Measurements from ENCODE around the gene PGAM1.
"Not testable (repeated sequence)": the region's sequence is repeated elsewhere in the genome, so short reads cannot be mapped to it uniquely, and the experiment has no call there.

The PGAM1 gene

GRCh38 chr10:97459933-97460332 lies 33.9 kb downstream of the PGAM1 start:
- DNase-seq: no peak

- DNase-seq: no peak
Observed at GRCh38 chr10:97462309-97462708, 36.3 kb downstream of the PGAM1 start.

GRCh38 chr10:97463363-97464132 lies 37.6 kb downstream of the PGAM1 start:
- DNase-seq: no peak

GRCh38 chr10:97464226-97464625 lies 38.2 kb downstream of the PGAM1 start:
- DNase-seq: no peak

GRCh38 chr10:97465982-97466381 lies 40.0 kb downstream of the PGAM1 start:
- no peak for DNase-seq

- DNase-seq: no peak
Observed at GRCh38 chr10:97466755-97467154, 40.8 kb downstream of the PGAM1 start.

GRCh38 chr10:97468162-97468561 lies 42.2 kb downstream of the PGAM1 start:
- no peak for DNase-seq

GRCh38 chr10:97468781-97469180 lies 42.8 kb downstream of the PGAM1 start:
- DNase-seq: not testable (repeated sequence)

- no peak for DNase-seq
Observed at GRCh38 chr10:97474918-97475317, 48.9 kb downstream of the PGAM1 start.

GRCh38 chr10:97475936-97476594 lies 50.1 kb downstream of the PGAM1 start:
- no peak for DNase-seq

- DNase-seq: not testable (repeated sequence)
Observed at GRCh38 chr10:97479410-97479809, 53.4 kb downstream of the PGAM1 start.

- no peak for DNase-seq
Observed at GRCh38 chr10:97479939-97480338, 53.9 kb downstream of the PGAM1 start.

GRCh38 chr10:97481071-97481470 lies 55.1 kb downstream of the PGAM1 start:
- DNase-seq: no peak

- DNase-seq: no peak
Observed at GRCh38 chr10:97482381-97482780, 56.4 kb downstream of the PGAM1 start.

All from activated CD4-positive, CD25-positive, alpha-beta regulatory T cell treated with anti-CD3 and anti-CD28 coated beads, Interleukin-2, amount 50 U/mL, for 72 hours (primary cell).